ENCODE measurements around the gene EVI5. TPM values are rescaled to one million over a fixed set of nuclear protein-coding genes. Genes with fewer than 3 reads are reported as not detected.

Gene EVI5
- total and polyA plus RNA-seq, 10 of the 15 experiments (the other 5 are each of a cell fraction or from before 2014, with no cell fraction given), result 0.27 to 6.8 (median 1.7) TPM

- TF ChIP-seq EED (IDR thresholded peaks at IDR 0.05; ENCODE audit: low read depth) (no peak), ZNF207 (IDR thresholded peaks at IDR 0.05; ENCODE audit: borderline replicate concordance) (no peak), FOS (IDR thresholded peaks at IDR 0.05; ENCODE audit: borderline replicate concordance, extremely low read depth, insufficient read length) (no peak), YY1 (IDR thresholded peaks at IDR 0.05; ENCODE audit: low read depth, low read length) (no peak), CHD1 (IDR thresholded peaks at IDR 0.05; ENCODE audit: low read depth, low read length) (no peak)
- no peak overlapping the region for H2AFZ ChIP-seq (ENCODE audit: control insufficient read depth, low read depth, low read length)
- H3K79me2 ChIP-seq (ENCODE audit: control insufficient read depth, insufficient read depth, low read length), result no peaks in the 10 kb centered on the region
- CTCF ChIA-PET, result no interaction called here
- no peak overlapping the region for H3K27ac ChIP-seq (ENCODE audit: control insufficient read depth, insufficient read depth)
- no peak overlapping the region for H3K9ac ChIP-seq (ENCODE audit: control insufficient read depth, insufficient read depth, low read length)
- POLR2A ChIA-PET, result no interaction called here
- H3K36me3 ChIP-seq (ENCODE audit: control insufficient read depth in 2 of 2, insufficient read depth in 2 of 2, low read length in 1 of 2), result no peaks in the 10 kb centered on the region
- RAD21 ChIA-PET (ENCODE audit: unreplicated experiment), result no interaction called here
- in situ Hi-C loops (cut with MboI), result no loop called here
- WGBS (ENCODE audit: insufficient coverage, insufficient replicate concordance, low lambda C conversion rate, missing lambda C conversion rate), result 100% methylated on average over 2 of the region's 2 CpGs
- no peak overlapping the region for H3K4me2 ChIP-seq (ENCODE audit: control insufficient read depth, insufficient read depth)
- intact Hi-C loops (cut with micrococcal nuclease; ENCODE audit: unreplicated experiment), result no loop called here
- no peak for FAIRE-seq
- no TSS peak for BruUV-seq (replicated peaks)
- DNase-seq (ENCODE audit: low read depth, low spot score), result no peak
- SMC1A ChIA-PET (ENCODE audit: uncharacterized antibody, unreplicated experiment), result no interaction called here
- no peak for ATAC-seq
- H4K20me1 ChIP-seq (ENCODE audit: control insufficient read depth, insufficient read depth), result no peaks in the 10 kb centered on the region
- no peaks in the 10 kb centered on the region for H3K9me3 ChIP-seq (replicated peaks; ENCODE audit: control insufficient read depth, insufficient read depth, low read length)
- H3K4me3 ChIP-seq, result no peak overlapping the region
- H3K27me3 ChIP-seq (replicated peaks in 1 of 2; ENCODE audit: control insufficient read depth in 2 of 2, insufficient read depth in 2 of 2, low read length in 1 of 2), result no peaks in the 10 kb centered on the region
- no peaks in the 10 kb centered on the region for H3K4me1 ChIP-seq (ENCODE audit: control insufficient read depth, insufficient read depth, low read length)
Observed at GRCh38 chr1:92730476-92730875, 54.4 kb downstream of the EVI5 start.

- FAIRE-seq (no peak), DNase-seq (ENCODE audit: low read depth, low spot score) (no peak), ATAC-seq (no peak)
- Histone ChIP-seq H3K4me2 (ENCODE audit: control insufficient read depth, insufficient read depth) (no peak overlapping the region), H4K20me1 (ENCODE audit: control insufficient read depth, insufficient read depth) (no peaks in the 10 kb centered on the region), H3K27ac (ENCODE audit: control insufficient read depth, insufficient read depth) (no peak overlapping the region), H3K79me2 (ENCODE audit: control insufficient read depth, insufficient read depth, low read length) (no peaks in the 10 kb centered on the region), H3K36me3 (ENCODE audit: control insufficient read depth in 2 of 2, insufficient read depth in 2 of 2, low read length in 1 of 2) (no peaks in the 10 kb centered on the region), H3K27me3 (replicated peaks in 1 of 2; ENCODE audit: control insufficient read depth in 2 of 2, insufficient read depth in 2 of 2, low read length in 1 of 2) (no peaks in the 10 kb centered on the region), H3K9me3 (replicated peaks; ENCODE audit: control insufficient read depth, insufficient read depth, low read length) (no peaks in the 10 kb centered on the region), H3K4me3 (no peak overlapping the region), H3K4me1 (ENCODE audit: control insufficient read depth, insufficient read depth, low read length) (no peaks in the 10 kb centered on the region), H3K9ac (ENCODE audit: control insufficient read depth, insufficient read depth, low read length) (no peak overlapping the region), H2AFZ (ENCODE audit: control insufficient read depth, low read depth, low read length) (no peak overlapping the region)
- ChIA-PET CTCF (interaction anchor here (1.4 kb wide), 1 partner anchor 90 kb away, joined by 3 read pairs; no protein-coding TSS in a partner anchor), SMC1A (ENCODE audit: uncharacterized antibody, unreplicated experiment) (no interaction called here), POLR2A (no interaction called here), RAD21 (ENCODE audit: unreplicated experiment) (no interaction called here)
- in situ Hi-C loops (cut with MboI) (no loop called here), intact Hi-C loops (cut with micrococcal nuclease; ENCODE audit: unreplicated experiment) (no loop called here)
- BruUV-seq (replicated peaks), result no TSS peak
- 74% methylated on average over 4 of the region's 4 CpGs for WGBS (ENCODE audit: insufficient coverage, insufficient replicate concordance, low lambda C conversion rate, missing lambda C conversion rate)
- no peak for TF ChIP-seq EP300 (IDR thresholded peaks at IDR 0.05; ENCODE audit: borderline replicate concordance in 1 of 2, control insufficient read depth in 1 of 2, low read depth in 2 of 2, low read length in 2 of 2)
- no peak for TF ChIP-seq ZBTB11 (CRISPR knock-in tag; IDR thresholded peaks at IDR 0.05)
- no peak for TF ChIP-seq TARDBP (IDR thresholded peaks at IDR 0.05; ENCODE audit: borderline replicate concordance)
- TF ChIP-seq HCFC1 (IDR thresholded peaks at IDR 0.05; ENCODE audit: low read length), result no peak
- TF ChIP-seq ZZZ3 (IDR thresholded peaks at IDR 0.05; ENCODE audit: control insufficient read depth, insufficient read length, low read depth), result no peak
- TF ChIP-seq SUPT20H (IDR thresholded peaks at IDR 0.05; ENCODE audit: borderline replicate concordance, control insufficient read depth, low read depth, low read length), result no peak
Observed at GRCh38 chr1:92728697-92729096, 56.2 kb downstream of the EVI5 start.
